GDM1 (cell line): ENCODE measurements around the gene FURIN.
"Not testable (repeated sequence)": the region's sequence is repeated elsewhere in the genome, so short reads cannot be mapped to it uniquely, and the experiment has no call there.

Experiments used
- DNase-seq: peaks from one replicate; lab custom pipeline; 2025; lab: John Stamatoyannopoulos, UW

FURIN gene

DNA sequence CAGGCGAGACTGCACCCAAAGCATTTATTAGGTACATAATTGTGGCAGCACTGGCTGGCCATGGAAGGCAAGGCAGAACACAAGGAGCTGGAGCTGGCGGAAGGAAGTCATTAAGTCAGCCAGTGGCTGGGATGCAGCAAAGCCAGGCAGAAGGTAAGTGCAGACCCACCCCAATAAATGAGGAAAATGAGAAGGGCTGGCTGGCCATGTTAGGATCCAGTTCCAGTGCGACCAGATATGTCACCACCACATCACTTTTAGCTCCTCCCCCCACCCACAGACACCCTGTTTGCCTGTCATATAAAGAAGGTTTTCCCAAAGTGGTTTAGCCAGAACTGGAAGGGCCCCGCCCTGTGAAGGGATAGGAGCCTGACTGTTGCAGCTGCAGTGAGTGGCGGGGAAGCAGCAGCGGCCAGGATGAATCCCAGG lies at the start of gene FURIN:
FURIN (plus strand) TSS at position 328 of the 429 bp plus-strand sequence. CDS start 7,153 bp downstream, outside the sequence.
- DNase-seq: no peak

DNA sequence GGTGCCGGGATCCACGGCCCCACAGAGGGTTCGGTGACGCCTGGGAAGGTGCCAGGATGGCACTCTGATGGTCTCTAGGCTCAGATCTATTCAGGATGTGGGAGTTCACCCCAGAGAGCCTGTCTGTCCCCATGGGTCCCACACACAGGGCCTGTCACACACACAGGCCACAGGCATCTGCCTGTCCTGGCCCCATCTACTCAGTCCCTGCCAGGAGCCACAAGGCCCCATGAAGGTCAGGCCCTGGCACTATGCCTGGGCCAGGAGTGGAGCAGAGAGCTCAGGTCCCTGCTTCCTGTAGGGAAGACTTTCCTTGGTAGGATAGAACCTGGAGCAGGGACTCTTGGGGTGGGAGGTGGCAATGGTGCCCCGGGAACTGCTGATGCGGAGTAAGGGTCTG lies 49.0 kb upstream of the FURIN start:
- no peak for DNase-seq

DNA sequence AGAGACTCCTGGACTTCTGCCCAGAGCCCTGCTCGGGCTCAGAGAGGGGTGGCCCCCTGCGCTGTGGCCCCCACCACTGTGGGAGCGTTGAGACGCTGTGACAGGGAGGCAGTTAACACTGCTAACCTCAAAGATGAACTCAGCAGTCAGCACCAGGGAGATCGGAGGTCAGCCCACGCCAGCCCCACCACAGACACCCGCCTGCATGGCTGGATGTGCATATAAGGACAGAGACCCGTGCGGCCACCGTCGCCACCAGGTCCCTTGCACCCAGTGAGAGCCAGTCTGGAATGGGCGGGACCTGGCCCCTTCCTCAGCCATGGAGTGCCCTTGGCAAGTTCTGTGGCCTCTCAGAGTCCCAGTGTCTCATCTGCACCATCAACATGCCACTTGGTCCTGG lies 48.5 kb upstream of the FURIN start:
- peak; percentile 26 for DNase-seq

DNA sequence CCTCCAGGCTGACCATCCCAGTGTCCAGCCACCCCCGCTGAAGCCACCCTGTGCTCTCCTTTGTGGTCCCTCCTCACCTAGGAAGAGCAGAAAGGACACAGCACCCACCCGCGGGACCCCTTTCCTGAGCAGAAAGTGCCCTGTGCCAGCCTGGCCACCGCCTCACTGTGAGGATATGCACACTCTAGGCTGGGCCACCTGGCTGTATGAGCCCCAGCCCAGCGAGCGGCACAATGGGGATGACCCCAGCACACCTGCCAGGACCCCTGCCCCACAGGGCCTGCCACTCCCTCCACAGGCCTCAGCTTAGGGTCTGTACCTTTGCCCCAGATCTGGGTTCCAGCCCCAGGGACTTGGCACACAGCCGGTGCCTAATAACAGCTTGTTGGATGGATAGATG lies 47.9 kb upstream of the FURIN start:
- no peak for DNase-seq

DNA sequence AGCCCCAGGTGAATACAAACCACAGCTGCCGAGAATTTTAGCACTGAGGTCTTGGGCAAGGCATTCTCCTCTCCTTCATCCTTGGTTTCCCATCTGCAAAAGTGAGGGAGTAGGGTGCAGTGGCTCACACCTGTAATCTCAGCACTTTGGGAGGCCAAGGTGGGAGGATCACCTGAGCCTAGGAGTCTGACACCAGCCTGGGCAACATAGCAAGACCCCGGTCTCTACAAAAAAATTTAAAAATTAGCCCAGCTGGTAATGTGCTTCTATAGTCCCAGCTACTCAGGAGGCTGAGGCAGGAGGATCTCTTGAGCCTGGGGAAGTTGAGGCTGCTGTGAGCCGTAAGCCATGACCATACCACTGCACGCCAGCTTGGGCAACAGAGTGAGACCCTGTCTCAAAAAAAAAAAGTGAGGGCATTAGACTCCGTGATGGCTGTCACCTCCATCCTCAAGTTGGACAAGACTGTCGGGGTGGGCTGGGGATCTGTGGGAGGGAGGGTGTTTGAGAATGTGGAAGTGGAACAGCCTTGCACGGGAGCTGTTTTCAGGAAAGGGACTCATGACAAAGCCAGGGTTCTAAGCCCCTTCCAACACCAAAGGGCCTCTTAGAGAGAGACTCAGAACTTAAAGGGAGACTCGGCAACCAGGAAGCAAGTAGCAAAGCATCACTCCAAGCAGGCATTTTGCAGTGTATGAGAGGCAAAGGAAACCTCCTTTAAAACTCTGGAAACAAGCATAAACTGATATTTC lies 46.0 kb upstream of the FURIN start:
- no peak for DNase-seq

DNA sequence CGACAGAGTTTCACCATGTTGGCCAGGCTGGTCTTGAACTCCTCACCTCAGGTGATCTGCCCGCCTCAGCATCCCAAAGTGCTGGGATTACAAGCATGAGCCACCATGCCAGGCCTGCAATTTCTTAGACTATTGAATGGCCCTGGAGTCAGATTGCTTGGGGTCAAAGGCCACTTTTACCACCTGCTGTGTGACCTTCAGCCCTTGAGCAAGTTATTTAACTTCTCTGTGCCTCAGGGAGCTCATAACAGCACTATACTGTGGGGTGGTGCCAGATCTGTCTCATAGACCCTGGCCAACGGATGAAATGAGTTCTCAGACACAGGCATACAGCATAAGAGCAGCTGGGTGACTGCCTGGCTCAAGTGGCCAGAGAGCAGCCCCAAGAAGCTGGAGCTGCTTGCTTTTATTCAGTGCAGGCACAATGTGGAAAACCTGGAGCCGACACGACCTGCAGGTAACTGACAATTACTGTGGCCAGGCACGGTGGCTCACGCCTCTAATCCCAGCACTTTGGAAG lies 44.9 kb upstream of the FURIN start:
- no peak for DNase-seq

DNA sequence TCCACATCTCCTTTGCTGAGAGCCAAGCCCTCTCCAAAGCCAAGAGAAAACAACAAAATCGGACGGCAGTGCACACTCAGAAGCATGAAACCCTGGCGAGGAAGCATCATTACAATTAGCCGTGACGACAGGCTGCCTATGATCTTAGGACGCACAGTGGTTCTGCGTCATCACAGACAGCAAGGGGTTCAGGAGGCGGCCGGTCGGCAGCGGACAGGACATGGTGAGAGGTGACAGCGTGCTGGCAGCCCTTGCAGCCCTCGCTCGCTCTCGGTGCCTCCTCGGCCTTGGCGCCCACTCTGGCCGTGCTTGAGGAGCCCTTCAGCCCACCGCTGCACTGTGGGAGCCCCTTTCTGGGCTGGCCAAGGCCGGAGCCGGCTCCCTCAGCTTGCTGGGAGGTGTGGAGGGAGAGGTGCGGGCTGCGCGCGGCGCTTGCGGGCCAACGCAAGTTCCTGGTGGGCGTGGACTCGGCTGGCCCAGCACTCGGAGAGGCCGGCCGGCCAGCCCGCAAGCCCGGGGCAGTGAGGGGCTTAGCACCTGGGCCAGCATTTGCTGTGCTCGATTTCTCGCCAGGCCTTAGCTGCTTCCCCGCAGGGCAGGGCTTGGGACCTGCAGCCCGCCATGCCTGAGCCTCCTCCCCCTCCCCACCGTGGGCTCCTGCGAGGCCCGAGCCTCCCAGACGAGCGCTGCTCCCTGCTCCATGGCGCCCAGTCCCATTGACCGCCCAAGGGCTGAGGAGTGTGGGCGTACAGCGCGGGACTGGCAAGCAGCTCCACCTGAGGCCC lies 43.1 kb upstream of the FURIN start:
- DNase-seq: not testable (repeated sequence)

DNA sequence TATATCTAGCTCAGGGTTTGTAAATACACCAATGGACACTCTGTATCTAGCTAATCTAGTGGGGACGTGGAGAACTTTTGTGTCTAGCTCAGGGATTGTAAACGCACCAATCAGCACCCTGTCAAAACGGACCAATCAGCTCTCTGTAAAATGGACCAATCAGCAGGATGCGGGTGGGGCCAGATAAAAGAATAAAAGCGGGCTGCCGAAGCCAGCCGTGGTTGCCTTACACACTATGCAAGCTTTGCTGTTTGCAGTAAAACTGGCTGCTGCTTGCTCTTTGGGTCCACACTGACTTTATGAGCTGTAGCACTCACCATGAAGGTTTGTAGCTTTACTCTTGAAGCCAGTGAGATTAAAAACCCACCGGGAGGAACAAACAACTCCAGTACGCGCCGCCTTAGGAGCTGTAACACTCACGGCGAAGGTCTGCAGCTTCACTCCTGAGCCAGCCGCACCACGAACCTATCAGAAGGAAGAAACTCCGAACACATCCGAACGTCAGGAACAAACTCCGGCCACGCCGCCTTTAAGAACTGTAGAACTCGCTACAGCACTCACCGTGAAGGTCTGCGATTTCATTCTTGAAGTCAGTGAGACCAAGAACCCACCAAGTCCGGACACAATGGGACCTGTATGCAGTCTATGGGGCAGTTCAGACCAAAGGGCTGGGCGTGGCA lies 42.0 kb upstream of the FURIN start:
- not testable (repeated sequence) for DNase-seq

DNA sequence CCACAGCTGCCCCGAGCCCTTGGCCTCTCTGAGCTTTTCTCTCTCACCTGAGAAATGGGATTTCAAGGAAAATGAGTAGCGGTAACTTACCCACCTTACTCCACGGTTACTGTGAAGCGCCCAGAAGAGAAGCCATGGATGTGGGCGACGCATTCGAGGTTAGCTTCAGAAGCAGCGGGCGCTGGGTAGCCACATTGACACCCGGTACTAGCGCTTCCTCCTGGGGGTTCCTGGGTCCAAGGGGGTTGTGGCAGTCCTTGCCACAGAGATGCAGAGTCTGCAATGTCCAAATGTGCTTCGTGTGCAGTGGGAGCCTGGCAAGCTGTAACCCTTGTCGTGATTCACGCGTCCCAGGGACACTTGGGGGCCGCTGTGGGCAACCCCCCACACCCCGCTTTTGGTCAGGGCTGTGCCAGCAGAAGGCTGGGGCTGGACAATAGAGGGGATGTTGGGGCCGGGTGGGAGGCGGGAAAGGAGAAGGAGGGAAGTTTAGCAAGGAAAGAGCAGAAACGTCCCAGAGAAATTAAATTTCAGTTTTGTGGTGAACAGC lies 41.4 kb upstream of the FURIN start:
- no peak for DNase-seq

DNA sequence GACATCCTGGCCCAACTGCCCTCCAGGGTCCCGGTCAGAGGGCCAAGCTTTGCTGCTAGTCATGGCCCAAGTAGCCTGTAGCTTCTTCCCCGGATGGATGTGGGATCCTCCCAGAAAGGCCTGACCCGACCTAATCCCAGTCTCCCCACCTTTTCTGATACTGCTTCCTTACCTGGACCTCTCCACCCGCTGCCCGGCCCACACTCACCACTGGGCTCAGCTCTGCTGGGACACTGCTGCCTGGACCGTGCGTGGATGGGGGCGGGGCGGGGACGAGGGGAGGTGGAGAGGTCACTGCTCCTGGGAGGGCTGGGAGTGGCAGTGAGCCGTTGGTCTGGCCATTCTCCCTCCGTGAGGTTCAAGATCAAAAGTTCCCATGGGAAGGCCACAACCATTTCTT lies 40.3 kb upstream of the FURIN start:
- DNase-seq: no peak

DNA sequence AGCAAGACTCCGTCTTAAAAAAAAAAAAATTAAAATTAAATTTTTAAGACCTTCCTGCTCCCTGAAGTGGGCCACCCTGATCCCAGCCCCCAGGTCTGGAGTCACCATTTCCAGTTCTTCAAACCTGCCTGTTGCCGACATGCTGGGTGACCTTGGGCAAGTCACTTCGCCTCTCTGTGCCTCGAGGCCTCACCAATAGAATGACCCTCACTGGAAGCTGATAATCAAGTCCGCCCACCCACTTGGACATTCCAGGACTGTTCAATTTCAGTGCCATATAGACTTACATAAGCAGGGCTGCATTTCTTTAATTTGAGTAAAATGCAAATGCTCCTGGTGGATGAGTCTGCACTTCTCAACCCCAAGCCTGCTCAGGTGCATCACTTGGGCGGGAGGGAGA lies 39.3 kb upstream of the FURIN start:
- no peak for DNase-seq

DNA sequence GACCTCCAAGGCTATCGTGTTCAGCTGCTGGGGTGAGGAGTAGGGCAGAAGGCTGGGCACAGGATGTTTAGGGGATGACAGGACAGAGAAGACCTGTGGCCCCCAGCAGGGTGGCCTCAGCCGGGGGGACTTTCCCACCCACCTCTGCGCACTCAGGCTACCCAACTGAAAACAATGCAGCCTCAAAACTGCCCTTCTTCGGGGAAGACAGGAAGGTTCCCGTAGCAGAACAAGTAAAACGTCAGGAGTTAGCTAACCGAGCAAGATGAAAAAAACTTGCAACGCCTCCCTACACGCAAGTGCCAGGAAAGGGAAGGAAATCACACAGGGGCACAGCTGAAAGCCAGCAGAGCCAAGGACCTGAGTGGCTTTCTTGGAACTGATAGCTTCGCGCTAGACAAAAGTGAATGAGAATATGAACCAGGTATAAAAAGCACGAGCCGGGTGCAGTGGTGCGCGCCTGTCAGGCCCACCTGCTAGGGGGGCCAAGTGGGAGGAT lies 38.4 kb upstream of the FURIN start:
- DNase-seq: peak; percentile 83

DNA sequence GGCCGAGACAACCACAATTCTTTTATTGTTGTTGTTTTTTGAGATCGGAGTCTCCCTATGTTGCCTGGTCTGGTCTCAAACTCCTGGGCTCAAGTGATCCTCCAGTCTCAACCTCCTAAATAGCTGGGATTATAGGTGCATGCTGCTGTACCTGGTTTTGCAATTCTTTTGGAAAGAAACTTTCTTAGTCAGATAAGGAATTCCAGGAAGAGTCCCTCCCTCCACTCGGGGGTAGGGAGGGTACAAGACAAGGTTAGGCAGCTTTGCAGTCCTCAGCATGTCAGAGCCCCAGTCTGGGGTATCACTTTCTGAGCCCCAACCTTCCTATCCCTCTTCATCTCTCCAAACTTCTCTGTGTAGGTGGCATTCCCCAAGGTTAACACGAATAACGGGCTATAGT lies 33.8 kb upstream of the FURIN start:
- DNase-seq: no peak

DNA sequence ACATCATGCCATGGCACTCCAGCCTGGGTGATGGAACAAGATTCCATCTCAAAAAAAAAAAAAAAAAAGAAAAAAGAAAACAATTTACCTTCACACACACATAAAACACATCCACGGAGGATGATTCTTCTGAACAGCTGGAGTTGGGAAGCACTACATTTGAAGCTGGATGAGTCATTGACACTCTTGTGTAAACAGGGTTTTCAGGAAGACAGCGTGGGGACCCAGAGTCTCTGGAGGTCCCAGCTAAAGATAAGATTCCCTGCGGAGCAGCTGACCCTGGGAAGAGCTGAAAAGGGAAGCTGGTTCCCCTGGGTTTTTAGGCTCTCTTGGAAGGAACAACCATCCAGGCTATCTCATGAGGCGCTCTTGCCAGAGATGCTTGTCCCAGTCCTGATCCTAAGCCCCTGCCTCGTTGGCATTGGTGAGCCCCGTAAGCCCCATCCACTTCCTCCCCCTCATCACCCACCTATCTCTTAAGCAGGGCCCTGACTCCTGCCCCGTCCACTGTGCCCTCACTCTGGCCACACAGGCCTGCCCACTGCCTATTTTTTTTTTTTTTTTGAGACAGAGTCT lies 32.0 kb upstream of the FURIN start:
- no peak for DNase-seq

DNA sequence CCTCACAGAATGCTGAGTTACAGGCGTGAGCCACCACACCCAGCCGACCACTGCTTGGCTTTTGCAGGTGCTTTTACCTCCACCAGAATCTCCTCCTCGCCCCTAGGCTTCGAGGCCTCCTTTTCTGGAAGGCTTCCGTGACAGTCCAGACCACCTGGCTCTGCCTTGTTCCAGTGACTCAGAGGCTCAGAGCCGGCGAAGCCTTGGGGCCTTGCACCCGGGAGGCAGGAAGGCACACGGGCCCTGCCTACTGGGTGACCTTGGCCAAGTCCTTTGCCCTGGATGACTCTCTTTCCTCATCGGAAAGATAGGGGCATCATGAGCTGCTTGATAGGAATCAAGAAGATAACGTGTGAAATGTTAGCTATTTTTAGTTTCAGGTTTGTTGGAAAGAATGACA lies 31.3 kb upstream of the FURIN start:
- DNase-seq: no peak

DNA sequence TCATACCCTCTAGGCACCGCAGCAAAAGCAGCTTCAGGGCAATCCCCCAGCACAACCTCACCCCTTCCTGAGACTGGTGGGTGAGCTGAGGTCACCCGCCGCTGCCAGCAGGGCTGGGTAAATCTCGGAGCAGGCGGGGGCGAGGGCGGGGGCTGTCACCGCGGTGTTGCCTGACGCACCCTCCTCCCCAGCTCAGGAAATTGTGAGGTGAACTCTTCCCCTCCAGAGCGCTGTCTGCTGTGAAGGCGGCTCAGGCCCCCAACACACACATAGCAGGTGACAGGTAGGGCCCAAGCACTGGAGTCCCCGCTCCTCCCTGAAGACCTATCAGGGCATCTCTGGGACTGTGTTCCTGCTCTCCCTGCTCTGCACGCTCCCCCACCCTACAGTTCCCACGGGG lies 30.2 kb upstream of the FURIN start:
- DNase-seq: no peak

DNA sequence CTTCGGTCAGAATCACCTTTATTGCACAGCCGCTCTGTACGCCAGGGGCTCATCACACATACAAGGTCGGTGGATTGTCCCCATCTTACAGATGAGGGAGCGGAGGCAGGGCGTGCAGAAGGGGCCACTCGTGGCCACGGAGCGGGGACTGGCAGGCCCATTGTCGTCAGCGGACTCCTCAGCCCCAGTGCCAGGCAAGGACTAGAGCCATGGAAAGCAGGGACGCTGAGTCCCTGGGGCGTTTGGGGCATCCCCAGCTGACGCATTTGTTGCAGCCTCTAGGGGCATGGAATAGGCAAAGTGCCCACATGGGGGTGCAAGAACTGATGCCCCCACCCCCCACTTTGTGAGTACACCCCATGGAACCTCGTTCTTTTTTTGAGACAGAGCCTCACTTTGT lies 29.8 kb upstream of the FURIN start:
- DNase-seq: no peak

DNA sequence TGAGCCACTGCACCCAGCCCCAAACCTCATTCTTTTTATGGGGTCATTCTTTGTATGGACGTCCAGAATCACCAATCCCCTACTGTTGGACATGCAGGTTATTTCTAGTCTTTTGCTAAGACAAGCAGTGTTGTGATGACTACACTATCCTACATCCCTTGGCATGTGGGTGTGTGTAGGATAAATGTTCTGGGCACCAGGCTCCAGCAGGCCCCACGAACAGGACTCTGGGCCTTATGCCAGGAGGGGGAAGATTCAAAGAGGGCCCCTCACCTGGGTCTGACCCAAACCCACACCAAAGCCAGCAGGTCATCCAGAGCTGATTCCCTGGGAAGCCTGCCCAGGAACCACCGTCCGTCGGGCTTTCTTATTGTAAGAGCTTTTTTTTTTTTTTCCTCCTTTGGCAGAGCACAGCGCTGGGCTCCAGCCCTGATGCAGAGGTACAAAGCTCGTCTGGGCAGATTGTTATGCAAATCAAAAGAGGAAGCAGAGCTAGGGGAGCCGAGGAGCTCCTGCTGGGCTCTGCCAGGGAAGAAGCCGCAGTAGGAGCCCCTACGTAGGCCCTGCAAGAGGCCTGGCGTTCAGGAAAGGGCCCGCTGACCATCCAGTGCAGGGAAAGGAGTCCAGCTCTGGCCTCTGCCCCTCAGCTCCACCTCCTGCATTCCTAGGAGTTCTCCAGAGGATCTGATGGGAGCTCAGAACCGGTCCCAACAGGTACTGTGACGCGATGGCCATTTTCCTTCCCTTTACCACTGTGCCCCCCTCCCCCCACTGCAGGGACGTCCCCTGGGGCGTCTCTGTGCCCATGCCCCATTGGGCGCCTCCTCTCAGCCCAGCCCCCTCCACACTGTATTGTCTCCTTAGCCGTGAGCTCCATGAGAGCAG lies 29.0 kb upstream of the FURIN start:
- peak; percentile 79 for DNase-seq

DNA sequence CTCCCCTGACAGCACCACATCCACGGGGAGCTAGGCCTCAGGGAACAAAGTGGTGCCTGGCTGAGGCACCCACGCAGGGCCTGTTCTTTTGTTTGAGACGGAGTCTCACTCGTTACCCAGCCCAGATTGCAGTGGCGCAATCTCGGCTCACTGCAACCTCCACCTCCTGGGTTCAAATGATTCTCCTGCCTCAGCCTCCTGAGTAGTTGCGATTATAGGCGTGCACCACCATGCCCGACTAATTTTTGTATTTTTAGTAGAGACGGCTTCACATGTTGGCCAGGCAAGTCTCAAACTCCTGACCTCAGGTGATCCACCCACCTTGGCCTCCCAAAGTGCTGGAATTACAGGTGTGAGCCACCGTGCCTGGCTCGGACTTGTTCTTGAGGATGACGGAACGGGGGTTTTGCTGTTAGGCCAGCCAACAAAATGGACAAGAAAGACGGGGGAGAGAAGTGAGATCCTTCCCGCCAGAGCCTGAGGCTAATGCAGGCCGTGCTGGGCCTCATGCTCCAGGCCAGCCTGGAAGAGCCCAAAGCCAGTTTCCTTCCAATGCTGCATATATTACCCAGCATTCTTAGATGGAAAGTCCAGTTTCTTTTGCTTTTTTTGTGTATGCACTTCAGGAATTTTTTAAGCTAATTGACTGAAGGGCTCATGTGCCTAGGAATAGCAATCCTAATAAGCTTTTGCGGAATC lies 28.1 kb upstream of the FURIN start:
- DNase-seq: no peak

DNA sequence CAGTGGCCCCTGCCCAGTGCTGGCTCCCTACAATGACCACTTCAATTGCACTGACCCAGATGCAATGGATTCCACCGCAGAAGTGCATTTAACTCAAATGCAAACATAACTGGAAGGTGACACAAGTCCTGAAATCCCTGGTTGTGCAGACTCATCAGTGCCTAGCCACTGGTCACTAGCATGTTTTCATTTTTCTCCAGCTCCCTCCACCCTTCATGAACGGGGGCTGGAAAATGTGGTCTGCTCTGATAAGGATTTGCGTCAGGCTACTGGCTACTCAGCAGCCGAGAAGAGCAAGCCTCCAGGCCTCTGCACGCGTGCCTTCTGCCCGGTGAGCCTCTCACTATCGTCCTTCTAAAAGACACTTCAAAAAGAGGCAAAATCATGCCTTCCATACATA lies 27.4 kb upstream of the FURIN start:
- DNase-seq: no peak
